GM12878 (cell line): ENCODE data around the gene HRH3.

Source experiments
- BRCA1 ChIP-seq: IDR thresholded peaks from 2 replicates; pipeline ENCODE4 v1.6.1; 2011; ENCODE audit warnings: low read depth, low read length, improper control_type of control experiment
- EZH2 ChIP-seq: IDR thresholded peaks from 2 replicates; pipeline ENCODE4 v1.6.1; 2012; ENCODE audit warnings: low read depth, mild to moderate bottlenecking, control low read depth, inconsistent platforms, low read length, borderline replicate concordance; ENCODE audit not compliant: control insufficient read depth
- GABPA ChIP-seq: IDR thresholded peaks from 2 replicates; pipeline ENCODE4 v1.6.1; 2014; ENCODE audit warnings: antibody characterized with exemption, low read depth, mild to moderate bottlenecking, inconsistent platforms
- MXI1 ChIP-seq: fragments of 150-350 bp; IDR thresholded peaks from 2 replicates; pipeline ENCODE4 v1.6.1; 2011; ENCODE audit warnings: low read depth, mild to moderate bottlenecking, inconsistent platforms, low read length, improper control_type of control experiment
- POLR2A ChIP-seq: IDR thresholded peaks from 2 replicates; pipeline ENCODE4 v1.6.1; 2011; ENCODE audit warnings: low read depth, mild to moderate bottlenecking, low read length
- POLR2AphosphoS5 ChIP-seq: IDR thresholded peaks from 2 replicates; pipeline ENCODE4 v1.6.1; 2011; ENCODE audit warnings: mild to moderate bottlenecking, low read length, inconsistent platforms
- RAD21 ChIP-seq: IDR thresholded peaks from 2 replicates; pipeline ENCODE4 v1.6.1; 2011; ENCODE audit warnings: mild to moderate bottlenecking, low read depth, low read length, moderate library complexity; ENCODE audit not compliant: insufficient read depth
- TAF1 ChIP-seq: IDR thresholded peaks from 2 replicates; pipeline ENCODE4 v1.6.1; 2011; ENCODE audit warnings: mild to moderate bottlenecking, low read depth, low read length, borderline replicate concordance
- YY1 ChIP-seq: IDR thresholded peaks from 2 replicates; pipeline ENCODE4 v1.6.1; 2011; ENCODE audit warnings: low read depth, mild to moderate bottlenecking, low read length
- TF ChIP-seq, protein P1 (sequence below), 3 experiments: IDR thresholded peaks in 2 of 3; conservative IDR thresholded peaks in 1 of 3; 2 replicates each; pipeline ENCODE4 v1.5.1; 2011; ENCODE audit warnings: low read depth in 3 of 3, low read length in 3 of 3, mild to moderate bottlenecking in 3 of 3, control low read depth in 2 of 3, moderate library complexity in 2 of 3, inconsistent platforms in 1 of 3, mixed read lengths in 1 of 3; ENCODE audit not compliant: control insufficient read depth in 2 of 3, insufficient read depth in 1 of 3; ENCODE audit errors: extremely low read depth in 1 of 3
- TF ChIP-seq, protein P2 (sequence below): IDR thresholded peaks from 2 replicates; pipeline ENCODE4 v1.6.1; 2011; ENCODE audit warnings: borderline replicate concordance, low read depth, mild to moderate bottlenecking, moderate library complexity, mixed read lengths, low read length; ENCODE audit not compliant: insufficient read depth; ENCODE audit errors: extremely low read length
- TF ChIP-seq, protein P3 (sequence below): fragments of 450-650 bp; IDR thresholded peaks from 2 replicates; pipeline ENCODE4 v1.6.1; 2017; ENCODE audit warnings: mild to moderate bottlenecking

DNA sequence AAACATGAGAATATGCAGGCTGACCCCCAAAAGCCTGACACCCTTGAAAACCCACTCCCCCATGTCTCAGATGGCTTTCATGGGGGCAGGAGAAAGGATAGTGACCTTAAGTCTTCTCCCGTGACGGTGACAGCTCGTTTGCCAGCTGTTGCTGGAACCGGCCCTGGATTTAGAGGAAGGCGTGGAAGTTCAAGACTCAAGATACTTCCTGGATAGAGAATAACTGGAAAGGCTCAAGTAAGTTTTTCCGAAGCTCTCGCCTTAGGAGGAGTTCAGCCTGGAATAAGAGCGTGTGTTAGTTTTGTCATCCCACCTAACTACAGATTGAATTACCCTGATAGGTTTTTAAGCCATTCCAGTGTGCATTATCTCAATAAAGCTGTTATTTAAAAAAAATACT, 48.8 kb downstream of the HRH3 start:
- TF ChIP-seq MXI1, result no peak
- TF ChIP-seq RAD21, result no peak
- TF ChIP-seq, protein P1, sequence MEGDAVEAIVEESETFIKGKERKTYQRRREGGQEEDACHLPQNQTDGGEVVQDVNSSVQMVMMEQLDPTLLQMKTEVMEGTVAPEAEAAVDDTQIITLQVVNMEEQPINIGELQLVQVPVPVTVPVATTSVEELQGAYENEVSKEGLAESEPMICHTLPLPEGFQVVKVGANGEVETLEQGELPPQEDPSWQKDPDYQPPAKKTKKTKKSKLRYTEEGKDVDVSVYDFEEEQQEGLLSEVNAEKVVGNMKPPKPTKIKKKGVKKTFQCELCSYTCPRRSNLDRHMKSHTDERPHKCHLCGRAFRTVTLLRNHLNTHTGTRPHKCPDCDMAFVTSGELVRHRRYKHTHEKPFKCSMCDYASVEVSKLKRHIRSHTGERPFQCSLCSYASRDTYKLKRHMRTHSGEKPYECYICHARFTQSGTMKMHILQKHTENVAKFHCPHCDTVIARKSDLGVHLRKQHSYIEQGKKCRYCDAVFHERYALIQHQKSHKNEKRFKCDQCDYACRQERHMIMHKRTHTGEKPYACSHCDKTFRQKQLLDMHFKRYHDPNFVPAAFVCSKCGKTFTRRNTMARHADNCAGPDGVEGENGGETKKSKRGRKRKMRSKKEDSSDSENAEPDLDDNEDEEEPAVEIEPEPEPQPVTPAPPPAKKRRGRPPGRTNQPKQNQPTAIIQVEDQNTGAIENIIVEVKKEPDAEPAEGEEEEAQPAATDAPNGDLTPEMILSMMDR (IDR thresholded peaks at IDR 0.05 in 2 of 3, conservative IDR thresholded peaks at IDR 0.05 in 1 of 3; ENCODE audit: control insufficient read depth in 2 of 3, extremely low read depth in 1 of 3, insufficient read depth in 1 of 3, low read depth in 3 of 3, low read length in 3 of 3), result no peak
- TF ChIP-seq YY1, result no peak
- no peak for TF ChIP-seq BRCA1
- TF ChIP-seq, protein P2, sequence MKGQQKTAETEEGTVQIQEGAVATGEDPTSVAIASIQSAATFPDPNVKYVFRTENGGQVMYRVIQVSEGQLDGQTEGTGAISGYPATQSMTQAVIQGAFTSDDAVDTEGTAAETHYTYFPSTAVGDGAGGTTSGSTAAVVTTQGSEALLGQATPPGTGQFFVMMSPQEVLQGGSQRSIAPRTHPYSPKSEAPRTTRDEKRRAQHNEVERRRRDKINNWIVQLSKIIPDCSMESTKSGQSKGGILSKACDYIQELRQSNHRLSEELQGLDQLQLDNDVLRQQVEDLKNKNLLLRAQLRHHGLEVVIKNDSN, result no peak
- TF ChIP-seq TAF1, result no peak
- TF ChIP-seq POLR2AphosphoS5, result no peak
- TF ChIP-seq EZH2, result no peak
- no peak for TF ChIP-seq GABPA
- TF ChIP-seq POLR2A, result no peak
- TF ChIP-seq, protein P3, sequence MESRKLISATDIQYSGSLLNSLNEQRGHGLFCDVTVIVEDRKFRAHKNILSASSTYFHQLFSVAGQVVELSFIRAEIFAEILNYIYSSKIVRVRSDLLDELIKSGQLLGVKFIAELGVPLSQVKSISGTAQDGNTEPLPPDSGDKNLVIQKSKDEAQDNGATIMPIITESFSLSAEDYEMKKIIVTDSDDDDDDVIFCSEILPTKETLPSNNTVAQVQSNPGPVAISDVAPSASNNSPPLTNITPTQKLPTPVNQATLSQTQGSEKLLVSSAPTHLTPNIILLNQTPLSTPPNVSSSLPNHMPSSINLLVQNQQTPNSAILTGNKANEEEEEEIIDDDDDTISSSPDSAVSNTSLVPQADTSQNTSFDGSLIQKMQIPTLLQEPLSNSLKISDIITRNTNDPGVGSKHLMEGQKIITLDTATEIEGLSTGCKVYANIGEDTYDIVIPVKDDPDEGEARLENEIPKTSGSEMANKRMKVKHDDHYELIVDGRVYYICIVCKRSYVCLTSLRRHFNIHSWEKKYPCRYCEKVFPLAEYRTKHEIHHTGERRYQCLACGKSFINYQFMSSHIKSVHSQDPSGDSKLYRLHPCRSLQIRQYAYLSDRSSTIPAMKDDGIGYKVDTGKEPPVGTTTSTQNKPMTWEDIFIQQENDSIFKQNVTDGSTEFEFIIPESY, result no peak
